GM06990 (cell line): ENCODE data around the gene PPP3CA.

Experiments used
- DNase-seq: peaks from one replicate; pipeline ENCODE4 v3.0.0-alpha.2; 2011; ENCODE audit not compliant: insufficient read length; ENCODE audit errors: extremely low read depth
- H3K27me3 ChIP-seq: replicated peaks from 2 replicates; pipeline ENCODE4 v1.6.0; 2011; ENCODE audit warnings: low read length; ENCODE audit not compliant: control insufficient read depth, insufficient read depth
- H3K36me3 ChIP-seq: 2 replicates; pipeline ENCODE4 v1.5.1; 2011; ENCODE audit warnings: low read length; ENCODE audit not compliant: control insufficient read depth, insufficient read depth
- H3K4me3 ChIP-seq: replicated peaks from 2 replicates; pipeline ENCODE4 v1.5.1; 2011; ENCODE audit warnings: low read depth, mild to moderate bottlenecking, control low read depth, low read length
- TF ChIP-seq, protein P1 (sequence below): IDR thresholded peaks from 2 replicates; pipeline ENCODE4 v1.5.1; 2011; ENCODE audit warnings: low read length, control low read depth, mild to moderate bottlenecking, inconsistent platforms; ENCODE audit not compliant: insufficient read depth, poor library complexity, severe bottlenecking

PPP3CA gene

DNA sequence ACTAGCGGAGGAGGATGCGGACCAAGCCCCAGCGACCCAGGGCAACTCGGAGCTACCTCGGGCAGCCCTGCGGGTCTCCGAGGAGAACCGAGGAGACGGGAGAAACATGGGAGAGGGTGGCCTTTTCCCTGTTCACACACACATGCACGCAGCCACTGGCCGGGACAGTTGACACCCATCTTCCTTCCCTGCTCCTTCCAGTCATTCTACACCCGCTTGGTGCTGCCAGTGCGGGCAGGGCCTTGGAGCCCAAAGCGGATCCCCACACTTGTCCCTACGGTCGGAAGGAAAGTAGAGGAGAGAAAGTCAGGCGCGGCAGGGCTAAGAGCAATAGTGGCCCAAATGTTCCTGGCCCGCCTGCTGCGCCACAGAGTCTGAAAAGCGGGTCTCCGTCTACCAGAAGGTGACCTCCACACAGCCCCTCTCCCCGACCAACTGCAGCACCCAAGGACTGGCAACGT lies 1.1 kb upstream of the PPP3CA start:
- H3K27me3 ChIP-seq: no peaks in the 10 kb centered on the region
- TF ChIP-seq, protein P1, sequence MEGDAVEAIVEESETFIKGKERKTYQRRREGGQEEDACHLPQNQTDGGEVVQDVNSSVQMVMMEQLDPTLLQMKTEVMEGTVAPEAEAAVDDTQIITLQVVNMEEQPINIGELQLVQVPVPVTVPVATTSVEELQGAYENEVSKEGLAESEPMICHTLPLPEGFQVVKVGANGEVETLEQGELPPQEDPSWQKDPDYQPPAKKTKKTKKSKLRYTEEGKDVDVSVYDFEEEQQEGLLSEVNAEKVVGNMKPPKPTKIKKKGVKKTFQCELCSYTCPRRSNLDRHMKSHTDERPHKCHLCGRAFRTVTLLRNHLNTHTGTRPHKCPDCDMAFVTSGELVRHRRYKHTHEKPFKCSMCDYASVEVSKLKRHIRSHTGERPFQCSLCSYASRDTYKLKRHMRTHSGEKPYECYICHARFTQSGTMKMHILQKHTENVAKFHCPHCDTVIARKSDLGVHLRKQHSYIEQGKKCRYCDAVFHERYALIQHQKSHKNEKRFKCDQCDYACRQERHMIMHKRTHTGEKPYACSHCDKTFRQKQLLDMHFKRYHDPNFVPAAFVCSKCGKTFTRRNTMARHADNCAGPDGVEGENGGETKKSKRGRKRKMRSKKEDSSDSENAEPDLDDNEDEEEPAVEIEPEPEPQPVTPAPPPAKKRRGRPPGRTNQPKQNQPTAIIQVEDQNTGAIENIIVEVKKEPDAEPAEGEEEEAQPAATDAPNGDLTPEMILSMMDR: no peak
- DNase-seq: no peak

DNA sequence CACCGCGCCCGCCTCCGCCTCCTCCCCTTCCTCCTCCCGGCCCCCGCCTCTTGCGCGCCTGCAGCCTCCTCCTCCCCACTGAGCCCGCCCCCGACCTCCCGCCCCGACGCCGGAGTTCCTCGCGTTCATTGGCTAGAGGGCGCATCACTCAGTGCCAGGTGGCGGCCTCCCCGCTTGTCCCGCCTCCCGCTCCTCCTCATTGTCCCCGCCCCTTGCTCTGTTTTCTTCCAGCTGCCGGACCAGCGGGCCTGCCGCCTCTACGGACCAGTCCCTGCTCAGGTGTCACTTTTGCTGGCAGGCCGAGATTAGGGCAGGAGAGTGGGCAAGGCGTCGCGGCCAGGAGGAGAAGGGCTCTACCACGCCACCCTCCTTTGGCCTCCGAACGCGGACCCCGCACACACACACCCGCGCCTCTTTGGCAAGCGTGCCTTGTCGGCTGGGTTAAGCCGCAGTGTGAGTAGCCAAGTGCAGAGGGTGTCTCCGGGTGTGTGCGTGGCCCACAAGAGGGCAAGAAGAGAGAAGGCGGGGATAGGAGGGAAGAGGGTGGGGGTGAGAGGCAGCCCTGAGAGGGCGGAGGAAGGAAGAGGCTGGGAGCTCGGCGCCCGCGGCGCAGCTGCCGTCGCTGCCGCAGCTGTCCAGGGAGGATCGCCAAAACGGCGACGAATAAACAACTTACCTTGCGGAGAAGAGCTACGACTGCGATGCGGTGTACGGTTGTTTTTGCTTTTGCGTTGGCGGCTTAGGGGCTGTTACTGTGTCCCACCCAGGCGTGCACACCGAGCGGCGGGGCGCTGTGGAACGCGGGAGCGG lies 436 bp upstream of the PPP3CA start:
- DNase-seq: peak; percentile 93
- no peaks in the 10 kb centered on the region for H3K36me3 ChIP-seq
- TF ChIP-seq, protein P1: peak; percentile 24
- H3K4me3 ChIP-seq: peak overlapping the region; percentile 86
- H3K27me3 ChIP-seq: no peaks in the 10 kb centered on the region

More for the DNA sequence above, 1.1 kb upstream of the PPP3CA start:
- Histone ChIP-seq H3K4me3 (peak overlapping the region; percentile 86), H3K36me3 (no peaks in the 10 kb centered on the region)

- peak; percentile 71 for DNase-seq
- H3K36me3 ChIP-seq: no peaks in the 10 kb centered on the region
Measured at GRCh38 chr4:101346351-101347266, 717 bp downstream of the PPP3CA start.

DNA sequence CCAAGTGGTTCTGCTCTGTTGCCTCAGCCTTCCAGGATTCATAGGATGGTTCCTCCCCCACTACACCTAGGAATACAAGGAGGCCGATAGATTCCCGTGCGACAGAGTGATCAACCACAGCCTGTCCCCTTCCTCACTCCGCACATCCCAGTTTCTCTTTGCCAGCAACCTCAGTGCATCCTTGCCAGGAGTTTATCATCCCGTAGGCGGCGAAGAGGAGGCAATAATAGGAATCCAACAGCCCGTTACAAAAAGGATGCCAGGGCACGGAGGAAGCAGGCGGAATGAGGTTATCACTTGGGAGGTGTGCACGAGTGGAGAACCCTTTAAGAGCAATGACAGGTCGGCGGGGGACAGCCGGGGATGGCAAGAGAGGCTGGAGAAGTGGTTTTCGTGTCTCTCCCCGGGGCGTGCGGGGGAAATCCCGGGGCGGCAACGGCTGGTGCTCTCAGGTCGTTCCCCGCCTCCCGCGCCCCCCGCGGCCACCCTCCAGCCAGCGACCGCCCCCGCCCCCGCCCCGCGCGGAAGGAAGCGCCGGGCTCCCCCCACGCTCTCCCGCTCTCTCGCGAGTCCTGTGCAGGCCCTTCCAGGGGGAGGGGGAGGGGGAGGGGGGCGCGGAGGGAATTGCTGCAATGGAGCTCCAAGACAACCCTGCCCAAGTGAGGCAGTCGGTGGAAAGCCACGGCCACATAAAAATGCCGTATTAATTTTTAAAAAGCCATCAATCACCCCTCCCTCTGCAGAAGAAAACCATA lies 1.6 kb downstream of the PPP3CA start:
- Histone ChIP-seq H3K36me3 (no peaks in the 10 kb centered on the region), H3K4me3 (peak overlapping the region; percentile 86), H3K27me3 (no peaks in the 10 kb centered on the region)
- DNase-seq: peak; percentile 63
- TF ChIP-seq, protein P1: no peak

More at GRCh38 chr4:101346351-101347266, 717 bp downstream of the PPP3CA start:
- peak overlapping the region; percentile 86 for H3K4me3 ChIP-seq
- TF ChIP-seq, protein P1: no peak
- H3K27me3 ChIP-seq: no peaks in the 10 kb centered on the region

DNA sequence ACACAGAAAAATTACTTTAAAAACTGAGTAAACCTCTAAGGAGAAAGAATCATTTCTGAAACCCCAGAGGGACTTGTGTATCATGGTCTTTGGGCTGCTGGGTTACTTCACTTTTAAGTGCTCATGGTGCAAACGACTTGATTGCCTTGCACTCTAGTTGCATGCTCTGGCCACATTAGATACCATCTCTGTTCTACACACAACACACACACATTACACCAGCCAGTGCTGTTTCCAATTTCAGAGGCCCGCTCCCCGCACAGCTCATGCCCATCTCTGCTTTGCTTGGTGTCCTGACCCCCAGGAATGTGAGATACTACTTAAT lies 2.1 kb downstream of the PPP3CA start:
- H3K27me3 ChIP-seq: no peaks in the 10 kb centered on the region
- DNase-seq: peak; percentile 12
- no peaks in the 10 kb centered on the region for H3K36me3 ChIP-seq
- H3K4me3 ChIP-seq: peak overlapping the region; percentile 86
- TF ChIP-seq, protein P1: no peak
